K562 (cell line): ENCODE data around the gene THAP11. TPM values are rescaled to one million over a fixed set of nuclear protein-coding genes. Genes with fewer than 3 reads are reported as not detected.

ENCODE experiments used
- ATAC-seq: fragments of 200-7000 bp; cut with Tn5 transposase; 3 replicates; pipeline ENCODE4 v1.9.1; 2020; ENCODE audit warnings: moderate library complexity
- BruUV-seq: library from RNA; stranded (reverse); fragments of 400-500 nt; replicated peaks from 2 replicates; lab custom pipeline; 2021; lab: Mats Ljungman, UMichigan
- CTCF ChIA-PET: fragments of 300-600 bp; formaldehyde crosslinking; extraction: SDS; loops from one replicate; lab custom pipeline; 2021; ENCODE audit warnings: low intra/inter-chr PET ratio; lab: Yijun Ruan, JAX
- POLR2A ChIA-PET: fragments of 300-600, 350-650 bp; sonication (Branson Sonifier 250); formaldehyde crosslinking; extraction: SDS; loops from one replicate; lab custom pipeline; 2021; ENCODE audit warnings: antibody characterized with exemption, inconsistent platforms; lab: Yijun Ruan, JAX
- DNase-seq, 4 experiments: peaks; one replicate each; pipeline versions ENCODE4 v3.0.0 to v3.0.0-alpha.2; 2011 to 2018; ENCODE audit warnings: low spot score in 3 of 4, mixed read lengths in 3 of 4; ENCODE audit errors: extremely low read depth in 1 of 4
- FAIRE-seq: peaks from 2 replicates; lab custom pipeline; 2011; peaks lifted over from hg19 to GRCh38; lab: Jason Lieb, UNC
- H2AFZ ChIP-seq: 2 replicates; pipeline ENCODE4 v1.6.0; 2011; ENCODE audit warnings: low read depth, low read length, control low read depth, inconsistent platforms
- H3K27ac ChIP-seq: fragments of 200-600 bp; 3 replicates; pipeline ENCODE4 v1.8.0; 2011; ENCODE audit warnings: low read depth, mild to moderate bottlenecking, control low read depth, inconsistent platforms, low read length, moderate library complexity, mixed read lengths; ENCODE audit errors: extremely low read depth
- H3K27me3 ChIP-seq, 2 experiments: fragments of 300-600 bp in 1 of 2; 2 replicates in 1 of 2; 3 replicates in 1 of 2; pipeline versions ENCODE4 v1.6.0 to v1.8.0; 2011; ENCODE audit warnings: inconsistent platforms in 2 of 2, low read length in 2 of 2, mild to moderate bottlenecking in 1 of 2, mixed read lengths in 1 of 2, moderate library complexity in 1 of 2; ENCODE audit not compliant: control insufficient read depth in 2 of 2, insufficient read depth in 2 of 2
- H3K36me3 ChIP-seq: fragments of 300-600 bp; 3 replicates; pipeline ENCODE4 v1.8.0; 2011; ENCODE audit warnings: mild to moderate bottlenecking, low read length, inconsistent platforms; ENCODE audit not compliant: control insufficient read depth, insufficient read depth
- H3K4me1 ChIP-seq, 2 experiments: fragments of 200-600 bp in 1 of 2; replicated peaks in 1 of 2; 2 replicates in 1 of 2; 3 replicates in 1 of 2; pipeline versions ENCODE4 v1.5.1 to v1.8.0; 2011; ENCODE audit warnings: inconsistent platforms in 2 of 2, low read length in 2 of 2, mild to moderate bottlenecking in 1 of 2, mixed read lengths in 1 of 2, moderate library complexity in 1 of 2; ENCODE audit not compliant: control insufficient read depth in 2 of 2, insufficient read depth in 2 of 2
- H3K4me2 ChIP-seq: 2 replicates; pipeline ENCODE4 v1.6.1; 2011; ENCODE audit warnings: low read length, control low read depth, inconsistent platforms, mixed read lengths; ENCODE audit not compliant: insufficient read depth
- H3K4me3 ChIP-seq: fragments of 200-600 bp; sonication (generic), shearing (Covaris generic); 2 replicates; pipeline ENCODE4 v1.5.1; 2016; ENCODE audit warnings: control low read depth, inconsistent platforms
- H3K79me2 ChIP-seq: fragments of 200-600 bp; 3 replicates; pipeline ENCODE4 v1.8.0; 2011; ENCODE audit warnings: low read length, inconsistent platforms; ENCODE audit not compliant: control insufficient read depth, insufficient read depth
- H3K9ac ChIP-seq, 2 experiments: 2 replicates each; pipeline versions ENCODE4 v1.6.0 to v1.6.1; 2011; ENCODE audit warnings: low read depth in 2 of 2, low read length in 2 of 2, control low read depth in 1 of 2, inconsistent platforms in 1 of 2, mild to moderate bottlenecking in 1 of 2, mixed read lengths in 1 of 2; ENCODE audit not compliant: insufficient read depth in 1 of 2
- H3K9me1 ChIP-seq: one replicate; pipeline ENCODE4 v1.6.0; 2011; ENCODE audit warnings: inconsistent platforms, mild to moderate bottlenecking, low read length, moderate library complexity; ENCODE audit not compliant: control insufficient read depth, insufficient read depth
- H3K9me3 ChIP-seq: replicated peaks from 2 replicates; pipeline ENCODE4 v1.5.1; 2011; ENCODE audit warnings: low read depth, low read length, inconsistent platforms; ENCODE audit not compliant: control insufficient read depth, insufficient read depth
- H4K20me1 ChIP-seq: replicated peaks from 2 replicates; pipeline ENCODE4 v1.6.1; 2011; ENCODE audit warnings: low read length, inconsistent platforms, mixed read lengths; ENCODE audit not compliant: control insufficient read depth, insufficient read depth
- C11orf30 ChIP-seq: fragments of 450-650 bp; IDR thresholded peaks from 2 replicates; pipeline ENCODE4 v1.6.1; 2016; ENCODE audit warnings: low read depth, mild to moderate bottlenecking
- FOXM1 ChIP-seq, 2 experiments: fragments of 450-650 bp in 1 of 2; sonication (generic) in 1 of 2; formaldehyde crosslinking in 1 of 2; IDR thresholded peaks; 2 replicates each; pipeline versions ENCODE4 v1.6.1 to v1.9.0; 2017 to 2022; ENCODE audit warnings: low read depth in 2 of 2, mild to moderate bottlenecking in 2 of 2, missing genetic modification reagents in 1 of 2, moderate library complexity in 1 of 2
- GATAD2B ChIP-seq: fragments of 450-650 bp; IDR thresholded peaks from 2 replicates; pipeline ENCODE4 v1.6.1; 2017; ENCODE audit warnings: mild to moderate bottlenecking, borderline replicate concordance
- HDAC6 ChIP-seq: IDR thresholded peaks from 2 replicates; pipeline ENCODE4 v1.6.1; 2012; ENCODE audit warnings: low read depth, mild to moderate bottlenecking, control low read depth, inconsistent platforms, low read length, moderate library complexity
- NELFE ChIP-seq: IDR thresholded peaks from 2 replicates; pipeline ENCODE4 v1.6.1; 2011; ENCODE audit warnings: mild to moderate bottlenecking; ENCODE audit not compliant: insufficient read depth, insufficient read length
- PRDM10 ChIP-seq: fragments of 450-650 bp; IDR thresholded peaks from 2 replicates; pipeline ENCODE4 v1.6.1; 2018; ENCODE audit not compliant: partially characterized antibody
- SMC3 ChIP-seq: conservative IDR thresholded peaks from 2 replicates; pipeline ENCODE4 v1.6.1; 2011; ENCODE audit warnings: low read depth, low read length, improper control_type of control experiment; ENCODE audit not compliant: insufficient read depth
- SP1 ChIP-seq: sonication (generic); formaldehyde crosslinking; IDR thresholded peaks from 2 replicates; pipeline ENCODE4 v1.8.1; 2022; ENCODE audit warnings: mild to moderate bottlenecking, missing genetic modification reagents
- SP2 ChIP-seq: IDR thresholded peaks from 2 replicates; pipeline ENCODE4 v1.6.1; 2011; ENCODE audit warnings: mild to moderate bottlenecking, low read depth, low read length, moderate library complexity; ENCODE audit not compliant: poor library complexity, severe bottlenecking; ENCODE audit errors: extremely low read depth
- WGBS: fragments of 100-300 bp; shearing (Covaris generic); methylation state at CpG from one replicate; pipeline ENCODE4 v1.1.6; 2016; ENCODE audit warnings: low coverage, mixed read lengths; ENCODE audit not compliant: insufficient coverage; ENCODE audit errors: missing lambda C conversion rate; 5-methylcytosine and 5-hydroxymethylcytosine counted together
- in situ Hi-C: fragments of 300-500 bp; cut with MboI; formaldehyde crosslinking; loops from 4 replicates; pipeline ENCODE4 v1.15.0; 2018; ENCODE audit warnings: inconsistent platforms, mixed read lengths
- intact Hi-C: fragments of 100-400 bp; cut with micrococcal nuclease; formaldehyde crosslinking; loops from 2 replicates; pipeline ENCODE4 v1.14.2; 2022
- polyA plus RNA-seq, 8 experiments: library from polyadenylated mRNA; depleted of rRNA in 4 of 8; stranded (reverse) in 5 of 8; unstranded in 3 of 8; fragments of >200 nt; fragmentation: Nextera tagmentation in 2 of 8; fragmentation: Illumina TruSeq in 1 of 8; extraction: Ambion mirVana in 2 of 8; extraction: Trizol in 1 of 8; gene quantifications; 2 replicates each; pipeline versions ENCODE4 v1.2.1 to v1.2.3, GENCODE V29; 2011 to 2014; ENCODE audit warnings: inconsistent platforms in 1 of 8, missing spikeins in 1 of 8
- total RNA-seq, 7 experiments: library from RNA; depleted of rRNA in 6 of 7; stranded (reverse); fragments of >200 nt in 6 of 7; fragmentation: Illumina TruSeq in 2 of 7; extraction: Trizol in 2 of 7; gene quantifications; 2 replicates each; pipeline versions ENCODE4 v1.2.1 to v1.2.3, GENCODE V29; 2011 to 2021; ENCODE audit warnings: low replicate concordance in 1 of 7

Gene THAP11
- total and polyA plus RNA-seq, 9 of the 15 experiments (the other 6 are each of a cell fraction or from before 2014, with no cell fraction given): 2.4 to 31.6 (median 21.4) TPM

GRCh38 chr16:67847064-67847861, 5.1 kb downstream of the THAP11 start, which contains the start of gene CENPT (continued):
- no peak for TF ChIP-seq SP2
- TF ChIP-seq NELFE: no peak
- no peak for TF ChIP-seq C11orf30
- peak; percentile 60; the same call in 1 of the 2 replicates for TF ChIP-seq GATAD2B
- TF ChIP-seq SMC3: no peak
- TF ChIP-seq SP1 (CRISPR knock-in tag): peak; percentile 33

GRCh38 chr16:67848118-67848517, 6.0 kb downstream of the THAP11 start:
- intact Hi-C loops: no loop called here

More at GRCh38 chr16:67848118-67848517, 6.0 kb downstream of the THAP11 start:
- WGBS: 95% methylated on average over 10 of the region's 11 CpGs
- no TSS peak for BruUV-seq
- peak overlapping the region; percentile 99 for H3K4me3 ChIP-seq
- H3K4me2 ChIP-seq: peak overlapping the region; percentile 84
- peaks cover 27 to 37% of the 10 kb centered on the region in 2 experiments for H3K4me1 ChIP-seq
- no peak for ATAC-seq
- peaks cover 33% of the 10 kb centered on the region for H3K36me3 ChIP-seq
- ChIA-PET POLR2A (interaction anchor here (0.6 to 2.2 kb wide), 5 partner anchors 9 to 286 kb away, joined by 3 to 10 read pairs (median 3); partner anchors contain the start of gene CTCF), CTCF (no interaction called here)
- no peak for FAIRE-seq
- H3K9me3 ChIP-seq: no peaks in the 10 kb centered on the region
- H2AFZ ChIP-seq: no peak overlapping the region
- no peak for TF ChIP-seq PRDM10
- TF ChIP-seq HDAC6: no peak
- TF ChIP-seq FOXM1 (IDR thresholded peaks at IDR 0.05; ENCODE audit: low read depth): no peak
- TF ChIP-seq FOXM1 (CRISPR knock-in tag; IDR thresholded peaks at IDR 0.05; ENCODE audit: low read depth): no peak
- H3K9ac ChIP-seq: peak overlapping the region; percentile 94
- no peaks in the 10 kb centered on the region for H3K27me3 ChIP-seq
- H3K27ac ChIP-seq: peak overlapping the region; percentile 77
- H4K20me1 ChIP-seq: no peaks in the 10 kb centered on the region; the same call in 1 of the 2 replicates
- H3K9me1 ChIP-seq: peaks cover 5% of the 10 kb centered on the region
- in situ Hi-C loops: no loop called here
- DNase-seq: no peak
- peaks cover 87% of the 10 kb centered on the region for H3K79me2 ChIP-seq
